Measurements from ENCODE around the gene ADAMTS2. TPM values are rescaled to one million over a fixed set of nuclear protein-coding genes. Genes with fewer than 3 reads are reported as not detected.

Gene ADAMTS2
- total and polyA plus RNA-seq, 2 experiments from 2014 or later: 62.0 to 132 TPM

GRCh38 chr5:179260324-179261070 is 84.8 kb downstream of the ADAMTS2 start:
- Histone ChIP-seq H3K9me3 (ENCODE audit: low read depth) (no peaks in the 10 kb centered on the region), H3K4me3 (no peak overlapping the region), H3F3A (ENCODE audit: insufficient read depth) (no peaks in the 10 kb centered on the region), H3K9ac (no peak overlapping the region), H4K20me1 (ENCODE audit: insufficient read depth) (no peaks in the 10 kb centered on the region), H3K4me1 (ENCODE audit: insufficient read depth) (peaks cover 28% of the 10 kb centered on the region), H3K27ac (no peak overlapping the region), H3K79me2 (ENCODE audit: insufficient read depth) (peaks cover 92% of the 10 kb centered on the region), H3K9me2 (ENCODE audit: insufficient read depth) (no peaks in the 10 kb centered on the region), H2AFZ (no peak overlapping the region), H3K4me2 (ENCODE audit: unreplicated experiment) (no peak overlapping the region), H3K27me3 (replicated peaks; ENCODE audit: insufficient read depth) (no peaks in the 10 kb centered on the region), H3K36me3 (ENCODE audit: low read depth) (no peaks in the 10 kb centered on the region)
- no peak for TF ChIP-seq EZH2phosphoT487 (IDR thresholded peaks at IDR 0.05; ENCODE audit: insufficient read depth, low read depth)
- TF ChIP-seq EZH2 (IDR thresholded peaks at IDR 0.05; ENCODE audit: insufficient read depth, poor library complexity, severe bottlenecking): no peak
- no peak for DNase-seq
- whole genome bisulfite sequencing, 2 experiments (ENCODE audit: low coverage in 1 of 2, low lambda C conversion rate in 2 of 2, missing lambda C conversion rate in 2 of 2): 95 to 98% methylated on average over 25 to 27 of the region's 27 CpGs
- in situ Hi-C loops (cut with MboI): no loop called here

GRCh38 chr5:179259731-179260323 is 85.4 kb downstream of the ADAMTS2 start:
- Histone ChIP-seq H3F3A (ENCODE audit: insufficient read depth) (no peaks in the 10 kb centered on the region), H3K27ac (no peak overlapping the region), H3K79me2 (ENCODE audit: insufficient read depth) (peaks cover 95% of the 10 kb centered on the region), H3K9ac (no peak overlapping the region), H3K4me1 (ENCODE audit: insufficient read depth) (peaks cover 24% of the 10 kb centered on the region), H3K4me2 (ENCODE audit: unreplicated experiment) (no peak overlapping the region), H3K36me3 (ENCODE audit: low read depth) (no peaks in the 10 kb centered on the region), H3K27me3 (replicated peaks; ENCODE audit: insufficient read depth) (no peaks in the 10 kb centered on the region), H3K9me3 (ENCODE audit: low read depth) (no peaks in the 10 kb centered on the region), H2AFZ (no peak overlapping the region), H4K20me1 (ENCODE audit: insufficient read depth) (no peaks in the 10 kb centered on the region), H3K9me2 (ENCODE audit: insufficient read depth) (no peaks in the 10 kb centered on the region), H3K4me3 (no peak overlapping the region)
- 81 to 86% methylated on average over 13 of the region's 13 CpGs for WGBS, 2 experiments (ENCODE audit: low coverage in 1 of 2, low lambda C conversion rate in 2 of 2, missing lambda C conversion rate in 2 of 2)
- in situ Hi-C loops (cut with MboI): no loop called here
- TF ChIP-seq EZH2phosphoT487 (IDR thresholded peaks at IDR 0.05; ENCODE audit: insufficient read depth, low read depth): no peak
- TF ChIP-seq EZH2 (IDR thresholded peaks at IDR 0.05; ENCODE audit: insufficient read depth, poor library complexity, severe bottlenecking): no peak
- DNase-seq: no peak

- peak overlapping the region; percentile 24; the same call in 1 of the 2 replicates for H3K27ac ChIP-seq
These were observed 86.1 kb downstream of the ADAMTS2 start for GRCh38 chr5:179258922-179259730.

More at GRCh38 chr5:179258922-179259730, 86.1 kb downstream of the ADAMTS2 start:
- H2AFZ ChIP-seq: no peak overlapping the region
- H3K36me3 ChIP-seq (ENCODE audit: low read depth): no peaks in the 10 kb centered on the region
- DNase-seq: peak; percentile 71
- H3K4me2 ChIP-seq (ENCODE audit: unreplicated experiment): no peak overlapping the region
- TF ChIP-seq EZH2 (IDR thresholded peaks at IDR 0.05; ENCODE audit: insufficient read depth, poor library complexity, severe bottlenecking) (no peak), EZH2phosphoT487 (IDR thresholded peaks at IDR 0.05; ENCODE audit: insufficient read depth, low read depth) (no peak)
- H3K9me3 ChIP-seq (ENCODE audit: low read depth): no peaks in the 10 kb centered on the region
- H3K27me3 ChIP-seq (replicated peaks; ENCODE audit: insufficient read depth): no peaks in the 10 kb centered on the region
- H3K9me2 ChIP-seq (ENCODE audit: insufficient read depth): no peaks in the 10 kb centered on the region
- in situ Hi-C loops (cut with MboI): no loop called here
- H3K79me2 ChIP-seq (ENCODE audit: insufficient read depth): peaks cover 95% of the 10 kb centered on the region
- H3K9ac ChIP-seq: no peak overlapping the region
- 82 to 84% methylated on average over 24 to 26 of the region's 26 CpGs for WGBS, 2 experiments (ENCODE audit: low coverage in 1 of 2, low lambda C conversion rate in 2 of 2, missing lambda C conversion rate in 2 of 2)
- H3K4me3 ChIP-seq: no peak overlapping the region
- H3K4me1 ChIP-seq (ENCODE audit: insufficient read depth): peaks cover 22% of the 10 kb centered on the region; the same call in 1 of the 2 replicates
- H3F3A ChIP-seq (ENCODE audit: insufficient read depth): no peaks in the 10 kb centered on the region
- no peaks in the 10 kb centered on the region for H4K20me1 ChIP-seq (ENCODE audit: insufficient read depth)
